ENCODE results near the gene GRIK3.

GRIK3 gene

GRCh38 chr1:37035014-37035691 lies 838 bp upstream of the GRIK3 start:
- Mint-ChIP-seq H3K4me3 (no peak overlapping the region), H3K4me1 (peaks cover 17% of the 10 kb centered on the region), H3K27ac (no peak overlapping the region), H3K9me3 (no peaks in the 10 kb centered on the region), H3K27me3 (peaks cover 98% of the 10 kb centered on the region)
- DNase-seq (no peak), ATAC-seq (no peak)

- H3K9me3 Mint-ChIP-seq: no peaks in the 10 kb centered on the region
- DNase-seq (no peak), ATAC-seq (no peak)
- H3K27me3 Mint-ChIP-seq: peaks cover 95% of the 10 kb centered on the region
- H3K27ac Mint-ChIP-seq: no peak overlapping the region
- no peak overlapping the region for H3K4me3 Mint-ChIP-seq
- H3K4me1 Mint-ChIP-seq: peaks cover 17% of the 10 kb centered on the region
Measured at GRCh38 chr1:37033355-37034101, 787 bp downstream of the GRIK3 start.

- Mint-ChIP-seq H3K27me3 (peaks cover 95% of the 10 kb centered on the region), H3K4me3 (no peak overlapping the region), H3K4me1 (peaks cover 17% of the 10 kb centered on the region), H3K27ac (no peak overlapping the region), H3K9me3 (no peaks in the 10 kb centered on the region)
- no peak for ATAC-seq
- no peak for DNase-seq
Measured at GRCh38 chr1:37032660-37033354, 1.5 kb downstream of the GRIK3 start.

- no peak for DNase-seq
- Mint-ChIP-seq H3K4me3 (no peak overlapping the region), H3K4me1 (peaks cover 17% of the 10 kb centered on the region), H3K27ac (no peak overlapping the region), H3K27me3 (peaks cover 95% of the 10 kb centered on the region), H3K9me3 (no peaks in the 10 kb centered on the region)
- no peak for ATAC-seq
Measured at GRCh38 chr1:37031871-37032270, 2.4 kb downstream of the GRIK3 start.

GRCh38 chr1:37031429-37031828 lies 2.9 kb downstream of the GRIK3 start:
- Mint-ChIP-seq H3K4me3 (no peak overlapping the region), H3K9me3 (no peaks in the 10 kb centered on the region), H3K4me1 (peaks cover 16% of the 10 kb centered on the region), H3K27me3 (peaks cover 94% of the 10 kb centered on the region), H3K27ac (no peak overlapping the region)
- ATAC-seq (no peak), DNase-seq (no peak)

- DNase-seq (no peak), ATAC-seq (no peak)
- Mint-ChIP-seq H3K9me3 (no peaks in the 10 kb centered on the region), H3K27ac (no peak overlapping the region), H3K27me3 (peaks cover 79% of the 10 kb centered on the region), H3K4me1 (no peaks in the 10 kb centered on the region), H3K4me3 (no peak overlapping the region)
Measured at GRCh38 chr1:37028981-37029617, 5.2 kb downstream of the GRIK3 start.

- H3K4me1 Mint-ChIP-seq: no peaks in the 10 kb centered on the region
- no peak overlapping the region for H3K4me3 Mint-ChIP-seq
- peaks cover 40% of the 10 kb centered on the region for H3K27me3 Mint-ChIP-seq
- ATAC-seq (no peak), DNase-seq (no peak)
- H3K27ac Mint-ChIP-seq: no peak overlapping the region
- H3K9me3 Mint-ChIP-seq: no peaks in the 10 kb centered on the region
Measured at GRCh38 chr1:37021502-37021901, 12.8 kb downstream of the GRIK3 start.

- no peaks in the 10 kb centered on the region for H3K4me1 Mint-ChIP-seq
- no peak overlapping the region for H3K4me3 Mint-ChIP-seq
Measured at GRCh38 chr1:37020653-37021277, 13.6 kb downstream of the GRIK3 start.

GRCh38 chr1:37018510-37018909 lies 15.8 kb downstream of the GRIK3 start:
- no peaks in the 10 kb centered on the region for H3K9me3 Mint-ChIP-seq
- no peaks in the 10 kb centered on the region for H3K4me1 Mint-ChIP-seq
- H3K4me3 Mint-ChIP-seq: no peak overlapping the region
- ATAC-seq: no peak
- no peak overlapping the region for H3K27ac Mint-ChIP-seq
- no peak for DNase-seq
- peaks cover 37% of the 10 kb centered on the region for H3K27me3 Mint-ChIP-seq

More at GRCh38 chr1:37020653-37021277, 13.6 kb downstream of the GRIK3 start:
- DNase-seq (no peak), ATAC-seq (no peak)
- Mint-ChIP-seq H3K27me3 (peaks cover 35% of the 10 kb centered on the region), H3K27ac (no peak overlapping the region), H3K9me3 (no peaks in the 10 kb centered on the region)

- no peak overlapping the region for H3K27ac Mint-ChIP-seq
- no peak overlapping the region for H3K4me3 Mint-ChIP-seq
- ATAC-seq (no peak), DNase-seq (no peak)
- no peaks in the 10 kb centered on the region for H3K9me3 Mint-ChIP-seq
- H3K27me3 Mint-ChIP-seq: peaks cover 37% of the 10 kb centered on the region
- H3K4me1 Mint-ChIP-seq: no peaks in the 10 kb centered on the region
Measured at GRCh38 chr1:37017720-37018119, 16.6 kb downstream of the GRIK3 start.

- Mint-ChIP-seq H3K4me3 (no peak overlapping the region), H3K9me3 (no peaks in the 10 kb centered on the region), H3K27ac (no peak overlapping the region), H3K4me1 (no peaks in the 10 kb centered on the region), H3K27me3 (peaks cover 29% of the 10 kb centered on the region)
- ATAC-seq (no peak), DNase-seq (no peak)
Measured at GRCh38 chr1:37016121-37016520, 18.2 kb downstream of the GRIK3 start.

GRCh38 chr1:37015713-37016112 lies 18.6 kb downstream of the GRIK3 start:
- Mint-ChIP-seq H3K9me3 (no peaks in the 10 kb centered on the region), H3K27me3 (peaks cover 25% of the 10 kb centered on the region), H3K4me1 (no peaks in the 10 kb centered on the region), H3K27ac (no peak overlapping the region), H3K4me3 (no peak overlapping the region)
- ATAC-seq: no peak
- DNase-seq: no peak

GRCh38 chr1:37012226-37012625 lies 22.1 kb downstream of the GRIK3 start:
- DNase-seq (no peak), ATAC-seq (no peak)
- H3K9me3 Mint-ChIP-seq: no peaks in the 10 kb centered on the region
- H3K27ac Mint-ChIP-seq: no peak overlapping the region
- peaks cover 16% of the 10 kb centered on the region for H3K27me3 Mint-ChIP-seq
- H3K4me3 Mint-ChIP-seq: no peak overlapping the region
- no peaks in the 10 kb centered on the region for H3K4me1 Mint-ChIP-seq

- DNase-seq (no peak), ATAC-seq (no peak)
- Mint-ChIP-seq H3K27me3 (peaks cover 16% of the 10 kb centered on the region), H3K27ac (no peak overlapping the region), H3K4me3 (no peak overlapping the region), H3K4me1 (no peaks in the 10 kb centered on the region), H3K9me3 (no peaks in the 10 kb centered on the region)
Measured at GRCh38 chr1:37010011-37010410, 24.3 kb downstream of the GRIK3 start.

GRCh38 chr1:37009521-37009920 lies 24.8 kb downstream of the GRIK3 start:
- Mint-ChIP-seq H3K4me3 (no peak overlapping the region), H3K9me3 (no peaks in the 10 kb centered on the region), H3K27me3 (peaks cover 16% of the 10 kb centered on the region)

More at GRCh38 chr1:37009521-37009920, 24.8 kb downstream of the GRIK3 start:
- no peak for ATAC-seq
- no peak for DNase-seq
- no peaks in the 10 kb centered on the region for H3K4me1 Mint-ChIP-seq
- H3K27ac Mint-ChIP-seq: no peak overlapping the region
